H1 (cell line): ENCODE results near the gene KCNAB3. TPM values are rescaled to one million over a fixed set of nuclear protein-coding genes. Genes with fewer than 3 reads are reported as not detected.

Experiments used
- BRCA1 ChIP-seq: IDR thresholded peaks from 2 replicates; pipeline ENCODE4 v1.6.1; 2012; ENCODE audit warnings: low read depth, low read length, improper control_type of control experiment
- CBX8 ChIP-seq: fragments of 300-800, 300-1000 bp; sonication (generic); IDR thresholded peaks from 2 replicates; pipeline ENCODE4 v1.7.1; 2016; ENCODE audit warnings: low read depth, low read length, borderline replicate concordance
- GTF2F1 ChIP-seq: IDR thresholded peaks from 2 replicates; pipeline ENCODE4 v1.6.1; 2012; ENCODE audit warnings: low read depth, low read length, improper control_type of control experiment, borderline replicate concordance
- JUND ChIP-seq: IDR thresholded peaks from 2 replicates; pipeline ENCODE4 v1.6.1; 2011; ENCODE audit warnings: mild to moderate bottlenecking, improper control_type of control experiment, low read length
- KDM1A ChIP-seq: fragments of 200-600, 300-600 bp; sonication (generic); IDR thresholded peaks from 2 replicates; pipeline ENCODE4 v1.7.1; 2016; ENCODE audit warnings: mild to moderate bottlenecking, low read length, borderline replicate concordance
- KDM4A ChIP-seq: IDR thresholded peaks from one replicate; pipeline ENCODE4 v1.7.1; 2012; ENCODE audit warnings: low read depth, mild to moderate bottlenecking, moderate library complexity, low read length, inconsistent platforms; ENCODE audit not compliant: severe bottlenecking
- KDM5A ChIP-seq: fragments of 200-600 bp; IDR thresholded peaks from 2 replicates; pipeline ENCODE4 v1.7.1; 2012; ENCODE audit warnings: mild to moderate bottlenecking, low read length, inconsistent platforms, mixed read lengths
- POLR2A ChIP-seq, 2 experiments: IDR thresholded peaks; 1 replicate in 1 of 2; 2 replicates in 1 of 2; pipeline ENCODE4 v1.6.1; 2011; ENCODE audit warnings: low read depth in 2 of 2, low read length in 2 of 2, mild to moderate bottlenecking in 2 of 2; ENCODE audit errors: control extremely low read depth in 1 of 2
- POU5F1 ChIP-seq: IDR thresholded peaks from 2 replicates; pipeline ENCODE4 v1.6.1; 2011; ENCODE audit warnings: low read depth, mild to moderate bottlenecking, low read length, moderate library complexity
- RAD21 ChIP-seq, 2 experiments: IDR thresholded peaks in 1 of 2; conservative IDR thresholded peaks in 1 of 2; 2 replicates each; pipeline ENCODE4 v1.6.1; 2011; ENCODE audit warnings: low read depth in 2 of 2, low read length in 2 of 2, improper control_type of control experiment in 1 of 2, inconsistent platforms in 1 of 2, mild to moderate bottlenecking in 1 of 2, moderate library complexity in 1 of 2
- RBBP5 ChIP-seq: IDR thresholded peaks from 2 replicates; pipeline ENCODE4 v1.7.1; 2012; ENCODE audit warnings: low read depth, mild to moderate bottlenecking, inconsistent platforms, low read length, moderate library complexity, borderline replicate concordance
- SP1 ChIP-seq: IDR thresholded peaks from 2 replicates; pipeline ENCODE4 v1.6.1; 2011; ENCODE audit warnings: low read depth, low read length
- SP2 ChIP-seq: IDR thresholded peaks from 2 replicates; pipeline ENCODE4 v1.6.1; 2012; ENCODE audit warnings: mild to moderate bottlenecking, low read length, inconsistent platforms
- SP4 ChIP-seq: IDR thresholded peaks from 2 replicates; pipeline ENCODE4 v1.6.1; 2012; ENCODE audit warnings: low read length, inconsistent platforms
- SUZ12 ChIP-seq: fragments of 200-600 bp; sonication (generic); IDR thresholded peaks from 2 replicates; pipeline ENCODE4 v1.6.1; 2012; ENCODE audit warnings: mild to moderate bottlenecking, inconsistent platforms, low read length, moderate library complexity, mixed read lengths
- ZNF274 ChIP-seq: IDR thresholded peaks from 2 replicates; pipeline ENCODE4 v1.7.0; 2012; ENCODE audit warnings: low read length, borderline replicate concordance; ENCODE audit errors: extremely low read depth
- polyA plus RNA-seq, 7 experiments: library from polyadenylated mRNA; depleted of rRNA in 3 of 7; stranded (reverse) in 5 of 7; unstranded in 2 of 7; fragments of >200 nt in 5 of 7; fragments of 200-250 nt in 2 of 7; gene quantifications; 1 replicate in 5 of 7; 2 replicates in 1 of 7; 4 replicates in 1 of 7; pipeline versions ENCODE4 v1.2.1 to v1.2.3, GENCODE V29; 2011 to 2013; ENCODE audit warnings: missing spikeins in 2 of 7, mixed read lengths in 2 of 7
- total RNA-seq: library from RNA; stranded (reverse); fragmentation: NEBNext Ultra II Directional; extraction: Animal tissue kit (Norgen Biotek cat#: 25700); gene quantifications from 2 replicates; pipeline ENCODE4 v1.2.1, GENCODE V29; 2021
- TF ChIP-seq, protein P1 (sequence below), 3 experiments: IDR thresholded peaks; 1 replicate in 2 of 3; 2 replicates in 1 of 3; pipeline versions ENCODE4 v1.5.1 to v1.6.1; 2011; ENCODE audit warnings: low read length in 3 of 3, mild to moderate bottlenecking in 3 of 3, inconsistent platforms in 2 of 3, low read depth in 1 of 3, moderate library complexity in 1 of 3; ENCODE audit not compliant: insufficient read depth in 1 of 3; ENCODE audit errors: control extremely low read depth in 1 of 3
- TF ChIP-seq, protein P2 (sequence below): IDR thresholded peaks from 2 replicates; pipeline ENCODE4 v1.6.1; 2012; ENCODE audit warnings: inconsistent platforms
- TF ChIP-seq, protein P3 (sequence below): IDR thresholded peaks from 2 replicates; pipeline ENCODE4 v1.6.1; 2011; ENCODE audit warnings: low read depth, mild to moderate bottlenecking, low read length; ENCODE audit not compliant: insufficient read depth

Gene KCNAB3
- total and polyA plus RNA-seq, 2 of the 8 experiments (the other 6 are each of a cell fraction or from before 2014, with no cell fraction given) = 1.7 to 2.4 TPM

DNA sequence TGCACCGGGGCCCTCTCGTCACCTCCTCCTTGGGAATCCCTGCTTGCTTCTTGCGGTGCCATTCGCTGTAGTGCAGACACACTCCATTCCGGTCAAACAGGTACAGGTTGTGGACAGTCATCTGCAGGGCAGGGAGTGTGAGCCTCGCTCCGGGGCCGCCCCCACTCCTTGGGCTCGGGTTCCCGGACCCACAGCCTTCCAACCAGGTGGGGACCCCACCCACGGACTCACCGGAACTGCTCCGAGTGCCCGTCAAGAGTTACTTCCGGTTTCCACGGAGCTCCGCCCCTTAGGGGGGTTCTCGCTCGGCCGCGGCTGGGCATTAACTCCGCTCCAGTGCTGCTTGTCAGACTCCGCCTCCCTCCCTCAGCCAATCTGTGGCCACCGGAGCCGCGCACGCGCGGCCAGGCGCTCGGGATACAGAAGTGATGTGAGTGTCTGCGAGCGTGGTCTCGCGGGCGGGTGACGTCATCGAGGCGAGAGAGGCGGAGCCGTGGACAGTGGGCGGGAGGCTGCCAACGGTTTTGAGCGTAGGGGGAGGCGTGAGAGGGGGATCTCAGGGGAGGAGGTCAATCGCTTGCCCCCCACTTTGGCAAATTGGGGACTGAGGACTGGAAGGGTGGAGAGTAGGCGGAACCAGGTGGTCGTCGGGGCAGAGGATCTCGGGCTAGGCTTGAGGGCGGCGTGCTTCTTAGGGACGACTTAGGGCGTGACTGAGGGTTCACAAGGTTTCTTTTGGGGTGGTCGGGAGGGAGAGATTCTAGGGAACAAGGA, 2.2 kb upstream of the KCNAB3 start, which contains the start of the genes CNTROB and TRAPPC1 (continued):
- TF ChIP-seq, protein P1, sequence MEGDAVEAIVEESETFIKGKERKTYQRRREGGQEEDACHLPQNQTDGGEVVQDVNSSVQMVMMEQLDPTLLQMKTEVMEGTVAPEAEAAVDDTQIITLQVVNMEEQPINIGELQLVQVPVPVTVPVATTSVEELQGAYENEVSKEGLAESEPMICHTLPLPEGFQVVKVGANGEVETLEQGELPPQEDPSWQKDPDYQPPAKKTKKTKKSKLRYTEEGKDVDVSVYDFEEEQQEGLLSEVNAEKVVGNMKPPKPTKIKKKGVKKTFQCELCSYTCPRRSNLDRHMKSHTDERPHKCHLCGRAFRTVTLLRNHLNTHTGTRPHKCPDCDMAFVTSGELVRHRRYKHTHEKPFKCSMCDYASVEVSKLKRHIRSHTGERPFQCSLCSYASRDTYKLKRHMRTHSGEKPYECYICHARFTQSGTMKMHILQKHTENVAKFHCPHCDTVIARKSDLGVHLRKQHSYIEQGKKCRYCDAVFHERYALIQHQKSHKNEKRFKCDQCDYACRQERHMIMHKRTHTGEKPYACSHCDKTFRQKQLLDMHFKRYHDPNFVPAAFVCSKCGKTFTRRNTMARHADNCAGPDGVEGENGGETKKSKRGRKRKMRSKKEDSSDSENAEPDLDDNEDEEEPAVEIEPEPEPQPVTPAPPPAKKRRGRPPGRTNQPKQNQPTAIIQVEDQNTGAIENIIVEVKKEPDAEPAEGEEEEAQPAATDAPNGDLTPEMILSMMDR (IDR thresholded peaks at IDR 0.05; ENCODE audit: control extremely low read depth in 1 of 3, insufficient read depth in 1 of 3, low read depth in 1 of 3, low read length in 3 of 3) = peak in 1 of 3 experiments; percentile 6; a peak in 1 of 4 replicates
- no peak for TF ChIP-seq GTF2F1
- TF ChIP-seq JUND = peak; percentile 99
- no peak; the same call in 1 of the 2 replicates for TF ChIP-seq KDM5A
- TF ChIP-seq, protein P2, sequence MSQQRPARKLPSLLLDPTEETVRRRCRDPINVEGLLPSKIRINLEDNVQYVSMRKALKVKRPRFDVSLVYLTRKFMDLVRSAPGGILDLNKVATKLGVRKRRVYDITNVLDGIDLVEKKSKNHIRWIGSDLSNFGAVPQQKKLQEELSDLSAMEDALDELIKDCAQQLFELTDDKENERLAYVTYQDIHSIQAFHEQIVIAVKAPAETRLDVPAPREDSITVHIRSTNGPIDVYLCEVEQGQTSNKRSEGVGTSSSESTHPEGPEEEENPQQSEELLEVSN = peak; percentile 32; the same call in 1 of the 2 replicates
- no peak for TF ChIP-seq RBBP5
- TF ChIP-seq SP2 = no peak
- 0 out of 2 replicates have a peak, but pooled peaks have one; percentile 2 for TF ChIP-seq SP1
- TF ChIP-seq BRCA1 = peak; percentile 65
- no peak for TF ChIP-seq KDM1A
- TF ChIP-seq CBX8 = no peak
- TF ChIP-seq, protein P3, sequence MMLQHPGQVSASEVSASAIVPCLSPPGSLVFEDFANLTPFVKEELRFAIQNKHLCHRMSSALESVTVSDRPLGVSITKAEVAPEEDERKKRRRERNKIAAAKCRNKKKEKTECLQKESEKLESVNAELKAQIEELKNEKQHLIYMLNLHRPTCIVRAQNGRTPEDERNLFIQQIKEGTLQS = no peak
- TF ChIP-seq RAD21 (IDR thresholded peaks at IDR 0.05 in 1 of 2, conservative IDR thresholded peaks at IDR 0.05 in 1 of 2; ENCODE audit: low read depth in 2 of 2, low read length in 2 of 2) = no peak
- TF ChIP-seq SP4 = peak; percentile 13; the same call in 1 of the 2 replicates
- TF ChIP-seq POLR2A (IDR thresholded peaks at IDR 0.05; ENCODE audit: control extremely low read depth in 1 of 2, low read depth in 2 of 2, low read length in 2 of 2) = no peak
- TF ChIP-seq POU5F1 = no peak
- TF ChIP-seq SUZ12 = no peak
- TF ChIP-seq ZNF274 = no peak
- peak; percentile 91 for TF ChIP-seq KDM4A
